SW480 (cell line): ENCODE results near the gene RASL10A.

Experiments used
- DNase-seq: peaks from one replicate; pipeline ENCODE4 v3.0.0-alpha.2; 2016; ENCODE audit warnings: low spot score

The RASL10A gene

GRCh38 chr22:29267858-29268510, 47.5 kb downstream of the RASL10A start, which contains the start of the genes EWSR1 and RHBDD3:
EWSR1 (plus strand) TSS chr22:29268268; CDS start chr22:29268337, 69 bp downstream.
RHBDD3 (minus strand) TSS chr22:29267981; CDS start chr22:29265626, 2,355 bp downstream.
- peak; percentile 94 for DNase-seq

- no peak for DNase-seq
These were observed 48.0 kb downstream of the RASL10A start for GRCh38 chr22:29267462-29267857.

- DNase-seq: no peak
These were observed 48.7 kb downstream of the RASL10A start for GRCh38 chr22:29266564-29267461.

- DNase-seq: no peak
These were observed 49.6 kb downstream of the RASL10A start for GRCh38 chr22:29265929-29266328.

- no peak for DNase-seq
These were observed 50.2 kb downstream of the RASL10A start for GRCh38 chr22:29265305-29265704.

- no peak for DNase-seq
These were observed 51.7 kb downstream of the RASL10A start for GRCh38 chr22:29263791-29264276.
